SU-DHL-6 (cell line): Measurements from ENCODE around the gene DCANP1.

Source experiments
- EZH2phosphoT487 ChIP-seq: fragments of 200-600 bp; sonication (generic), shearing (Covaris generic); conservative IDR thresholded peaks from 2 replicates; pipeline ENCODE4 v1.6.1; 2018; ENCODE audit warnings: mild to moderate bottlenecking, antibody characterized with exemption, low read length, moderate library complexity, mixed read lengths
- TF ChIP-seq, protein P1 (sequence below): fragments of 200-600 bp; sonication (generic); IDR thresholded peaks from one replicate; pipeline ENCODE4 v1.5.1; 2017; ENCODE audit warnings: antibody characterized with exemption, mild to moderate bottlenecking, low read length, moderate library complexity; ENCODE audit not compliant: insufficient read depth, poor library complexity, severe bottlenecking

DNA sequence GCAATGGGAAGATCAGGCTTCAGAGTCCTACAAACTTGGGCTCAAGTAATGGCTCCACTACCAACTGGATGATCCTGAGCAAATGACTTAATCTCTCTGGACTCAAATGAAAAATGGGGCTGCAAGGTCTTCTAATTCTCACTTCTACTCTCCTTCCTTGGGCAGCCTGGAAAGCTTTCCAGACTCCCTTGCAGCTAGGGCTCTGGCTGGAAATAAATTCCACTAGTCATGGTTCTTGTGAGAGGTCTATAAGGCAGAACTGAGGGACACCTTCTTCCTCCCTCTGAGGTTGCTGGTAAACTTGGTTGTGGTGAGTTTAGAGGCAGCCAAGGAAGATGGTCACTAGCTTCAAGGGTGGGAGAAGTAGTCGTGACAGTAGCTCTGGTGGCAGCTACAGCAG, 18.6 kb downstream of the DCANP1 start:
- TF ChIP-seq, protein P1, sequence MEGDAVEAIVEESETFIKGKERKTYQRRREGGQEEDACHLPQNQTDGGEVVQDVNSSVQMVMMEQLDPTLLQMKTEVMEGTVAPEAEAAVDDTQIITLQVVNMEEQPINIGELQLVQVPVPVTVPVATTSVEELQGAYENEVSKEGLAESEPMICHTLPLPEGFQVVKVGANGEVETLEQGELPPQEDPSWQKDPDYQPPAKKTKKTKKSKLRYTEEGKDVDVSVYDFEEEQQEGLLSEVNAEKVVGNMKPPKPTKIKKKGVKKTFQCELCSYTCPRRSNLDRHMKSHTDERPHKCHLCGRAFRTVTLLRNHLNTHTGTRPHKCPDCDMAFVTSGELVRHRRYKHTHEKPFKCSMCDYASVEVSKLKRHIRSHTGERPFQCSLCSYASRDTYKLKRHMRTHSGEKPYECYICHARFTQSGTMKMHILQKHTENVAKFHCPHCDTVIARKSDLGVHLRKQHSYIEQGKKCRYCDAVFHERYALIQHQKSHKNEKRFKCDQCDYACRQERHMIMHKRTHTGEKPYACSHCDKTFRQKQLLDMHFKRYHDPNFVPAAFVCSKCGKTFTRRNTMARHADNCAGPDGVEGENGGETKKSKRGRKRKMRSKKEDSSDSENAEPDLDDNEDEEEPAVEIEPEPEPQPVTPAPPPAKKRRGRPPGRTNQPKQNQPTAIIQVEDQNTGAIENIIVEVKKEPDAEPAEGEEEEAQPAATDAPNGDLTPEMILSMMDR = no peak
- no peak for TF ChIP-seq EZH2phosphoT487
